A549 (cell line): ENCODE measurements around the gene RPS6KB1.

Source experiments
- CTCF ChIP-seq: fragments of >200 bp; sonication (Bioruptor Twin); formaldehyde crosslinking; IDR thresholded peaks from 3 replicates; pipeline ENCODE4 v1.5.1; 2016
- HOXB5 ChIP-seq: fragments of 250-450 bp; sonication (Bioruptor Pico); IDR thresholded peaks from 2 replicates; pipeline ENCODE4 v1.5.0; 2020; ENCODE audit warnings: mild to moderate bottlenecking, moderate library complexity
- MAX ChIP-seq: IDR thresholded peaks from 2 replicates; pipeline ENCODE4 v1.6.1; 2012
- POLR2A ChIP-seq: IDR thresholded peaks from 2 replicates; pipeline ENCODE4 v1.6.1; 2012; ENCODE audit warnings: mild to moderate bottlenecking, low read length
- RAD21 ChIP-seq, 2 experiments: fragments of >200 bp in 1 of 2; sonication (Bioruptor Twin) in 1 of 2; formaldehyde crosslinking in 1 of 2; IDR thresholded peaks in 1 of 2; conservative IDR thresholded peaks in 1 of 2; 2 replicates in 1 of 2; 3 replicates in 1 of 2; pipeline ENCODE4 v1.6.1; 2012 to 2018; ENCODE audit warnings: inconsistent platforms in 1 of 2
- RNF2 ChIP-seq: fragments of 200-600 bp; sonication (generic); IDR thresholded peaks from 2 replicates; pipeline ENCODE4 v1.6.1; 2016; ENCODE audit warnings: low read depth, mild to moderate bottlenecking, antibody characterized with exemption, moderate library complexity, borderline replicate concordance
- USF2 ChIP-seq: fragments of 450-650 bp; IDR thresholded peaks from 2 replicates; pipeline ENCODE4 v1.6.1; 2014; ENCODE audit warnings: antibody characterized with exemption

- TF ChIP-seq CTCF: no peak
- TF ChIP-seq USF2: no peak
- TF ChIP-seq POLR2A: no peak
- no peak for TF ChIP-seq MAX
- TF ChIP-seq RAD21 (conservative IDR thresholded peaks at IDR 0.05 in 1 of 2, IDR thresholded peaks at IDR 0.05 in 1 of 2): no peak
- no peak for TF ChIP-seq RNF2
- no peak for TF ChIP-seq HOXB5 (CRISPR knock-in tag)
These were observed 4.2 kb downstream of the RPS6KB1 start for GRCh38 chr17:59897090-59897489.
